GM23248 (cell line): Measurements from ENCODE around the gene TNRC6B.

Source experiments
- EZH2 ChIP-seq: fragments of 200-600 bp; sonication (generic); IDR thresholded peaks from 2 replicates; pipeline ENCODE4 v1.6.1; 2018; ENCODE audit warnings: antibody characterized with exemption, mild to moderate bottlenecking; ENCODE audit not compliant: insufficient read depth, poor library complexity, severe bottlenecking
- EZH2phosphoT487 ChIP-seq: fragments of 200-600 bp; sonication (generic); IDR thresholded peaks from 2 replicates; pipeline ENCODE4 v1.6.1; 2018; ENCODE audit warnings: antibody characterized with exemption, moderate library complexity, mild to moderate bottlenecking, low read depth; ENCODE audit not compliant: insufficient read depth

- TF ChIP-seq EZH2phosphoT487 (no peak), EZH2 (no peak)
These were observed 56.9 kb downstream of the TNRC6B start for GRCh38 chr22:40234658-40235057.
